ENCODE measurements around the gene PLB1.

GRCh38 chr2:28626891-28627421 is 131.1 kb downstream of the PLB1 start:
- TF ChIP-seq, protein P1, sequence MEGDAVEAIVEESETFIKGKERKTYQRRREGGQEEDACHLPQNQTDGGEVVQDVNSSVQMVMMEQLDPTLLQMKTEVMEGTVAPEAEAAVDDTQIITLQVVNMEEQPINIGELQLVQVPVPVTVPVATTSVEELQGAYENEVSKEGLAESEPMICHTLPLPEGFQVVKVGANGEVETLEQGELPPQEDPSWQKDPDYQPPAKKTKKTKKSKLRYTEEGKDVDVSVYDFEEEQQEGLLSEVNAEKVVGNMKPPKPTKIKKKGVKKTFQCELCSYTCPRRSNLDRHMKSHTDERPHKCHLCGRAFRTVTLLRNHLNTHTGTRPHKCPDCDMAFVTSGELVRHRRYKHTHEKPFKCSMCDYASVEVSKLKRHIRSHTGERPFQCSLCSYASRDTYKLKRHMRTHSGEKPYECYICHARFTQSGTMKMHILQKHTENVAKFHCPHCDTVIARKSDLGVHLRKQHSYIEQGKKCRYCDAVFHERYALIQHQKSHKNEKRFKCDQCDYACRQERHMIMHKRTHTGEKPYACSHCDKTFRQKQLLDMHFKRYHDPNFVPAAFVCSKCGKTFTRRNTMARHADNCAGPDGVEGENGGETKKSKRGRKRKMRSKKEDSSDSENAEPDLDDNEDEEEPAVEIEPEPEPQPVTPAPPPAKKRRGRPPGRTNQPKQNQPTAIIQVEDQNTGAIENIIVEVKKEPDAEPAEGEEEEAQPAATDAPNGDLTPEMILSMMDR (IDR thresholded peaks at IDR 0.05), result no peak
- no peak for TF ChIP-seq POLR2A (IDR thresholded peaks at IDR 0.05)

Measured in esophagus squamous epithelium (tissue), 4 donors.